A204.1 (cell line): ENCODE data around the gene STK16.
"Not testable (repeated sequence)": the region's sequence is repeated elsewhere in the genome, so short reads cannot be mapped to it uniquely, and the experiment has no call there.

Source experiments
- FAIRE-seq: peaks from 2 replicates; lab custom pipeline; 2012; peaks lifted over from hg19 to GRCh38; lab: Jason Lieb, UNC

The STK16 gene, protein sequence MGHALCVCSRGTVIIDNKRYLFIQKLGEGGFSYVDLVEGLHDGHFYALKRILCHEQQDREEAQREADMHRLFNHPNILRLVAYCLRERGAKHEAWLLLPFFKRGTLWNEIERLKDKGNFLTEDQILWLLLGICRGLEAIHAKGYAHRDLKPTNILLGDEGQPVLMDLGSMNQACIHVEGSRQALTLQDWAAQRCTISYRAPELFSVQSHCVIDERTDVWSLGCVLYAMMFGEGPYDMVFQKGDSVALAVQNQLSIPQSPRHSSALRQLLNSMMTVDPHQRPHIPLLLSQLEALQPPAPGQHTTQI

DNA sequence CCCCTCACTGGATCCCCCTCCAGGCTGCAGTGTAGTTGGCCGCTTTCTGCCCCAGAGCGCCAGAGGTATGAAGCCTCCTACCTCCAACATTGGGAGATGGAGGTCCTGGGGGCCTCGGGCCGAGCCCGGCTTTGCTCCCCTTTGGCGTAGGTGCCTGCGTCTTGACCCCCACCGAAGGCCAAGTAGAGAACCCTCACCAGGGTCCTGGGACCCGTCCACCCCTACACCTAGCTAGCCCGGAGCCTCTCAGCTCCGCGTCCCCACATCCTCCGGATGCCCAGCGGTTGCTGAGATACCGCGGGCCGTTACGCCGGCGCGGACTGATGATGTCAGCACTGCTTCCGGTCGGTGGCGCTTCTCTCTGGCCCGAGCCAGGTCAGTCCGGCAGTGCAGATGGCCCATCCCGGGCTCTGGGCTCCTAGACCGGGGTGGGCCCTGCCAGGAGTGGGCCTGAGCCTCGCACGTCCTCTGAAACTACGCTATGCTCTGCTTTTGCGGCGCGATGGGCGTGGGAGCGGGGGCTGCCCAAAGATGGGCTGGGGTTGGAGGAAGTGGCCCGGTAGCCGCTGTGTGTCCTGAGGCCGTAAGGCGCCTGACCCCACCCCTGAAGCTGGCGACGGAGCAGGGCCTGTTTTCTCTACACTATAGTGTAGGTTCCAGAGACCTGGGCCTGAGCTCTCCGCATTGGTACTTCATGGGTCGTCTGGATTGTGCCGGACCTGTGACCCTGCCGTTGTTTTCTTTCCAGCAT is at the start of gene STK16, which contains the start of gene GLB1L:
Gene STK16 (plus strand): TSS at position 332 of the 751 bp plus-strand sequence. CDS start 521 bp downstream, outside the sequence.
Gene GLB1L (minus strand): TSS at position 297 of the 751 bp plus-strand sequence. CDS start 1,871 bp downstream, outside the sequence.
- FAIRE-seq = no peak

DNA sequence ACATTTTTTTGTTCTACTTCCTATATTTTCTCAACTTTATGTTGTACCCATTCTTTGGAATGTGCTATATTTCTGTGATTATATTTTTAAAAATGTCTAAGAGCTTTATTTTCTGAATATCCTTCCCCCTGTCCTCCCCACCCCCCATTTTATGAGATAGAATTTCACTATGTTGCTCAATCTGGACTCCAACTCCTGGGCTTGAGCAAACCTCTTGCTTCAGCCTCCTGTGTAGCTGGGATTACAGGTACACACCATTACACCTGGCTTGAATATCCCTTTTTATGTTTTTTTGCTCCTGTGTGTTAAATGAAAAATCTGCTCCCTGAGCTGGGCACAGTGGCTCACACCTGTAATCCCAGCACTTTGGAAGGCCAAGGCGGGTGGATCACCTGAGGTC is 47.9 kb upstream of the STK16 start:
- no peak for FAIRE-seq

DNA sequence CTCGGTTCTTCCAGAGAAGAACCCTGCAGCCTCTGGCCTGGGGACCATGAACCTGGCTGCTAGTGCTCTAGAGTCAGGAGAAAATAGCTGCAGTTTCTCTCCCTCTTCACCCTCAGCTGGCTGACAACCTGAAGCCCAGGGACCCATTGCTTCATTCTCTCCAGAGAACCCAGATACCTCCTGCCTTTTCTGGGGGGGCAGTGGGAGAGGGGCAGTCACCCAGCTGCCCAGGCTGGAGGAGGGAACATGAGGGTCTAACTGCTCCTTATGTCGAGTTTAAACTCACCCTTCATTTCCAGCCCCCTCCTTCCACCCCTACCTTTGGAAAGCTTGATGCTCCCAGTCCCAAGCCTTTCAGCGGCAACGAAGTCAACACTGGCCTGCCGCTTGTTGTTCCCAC is 46.3 kb upstream of the STK16 start:
- no peak for FAIRE-seq

DNA sequence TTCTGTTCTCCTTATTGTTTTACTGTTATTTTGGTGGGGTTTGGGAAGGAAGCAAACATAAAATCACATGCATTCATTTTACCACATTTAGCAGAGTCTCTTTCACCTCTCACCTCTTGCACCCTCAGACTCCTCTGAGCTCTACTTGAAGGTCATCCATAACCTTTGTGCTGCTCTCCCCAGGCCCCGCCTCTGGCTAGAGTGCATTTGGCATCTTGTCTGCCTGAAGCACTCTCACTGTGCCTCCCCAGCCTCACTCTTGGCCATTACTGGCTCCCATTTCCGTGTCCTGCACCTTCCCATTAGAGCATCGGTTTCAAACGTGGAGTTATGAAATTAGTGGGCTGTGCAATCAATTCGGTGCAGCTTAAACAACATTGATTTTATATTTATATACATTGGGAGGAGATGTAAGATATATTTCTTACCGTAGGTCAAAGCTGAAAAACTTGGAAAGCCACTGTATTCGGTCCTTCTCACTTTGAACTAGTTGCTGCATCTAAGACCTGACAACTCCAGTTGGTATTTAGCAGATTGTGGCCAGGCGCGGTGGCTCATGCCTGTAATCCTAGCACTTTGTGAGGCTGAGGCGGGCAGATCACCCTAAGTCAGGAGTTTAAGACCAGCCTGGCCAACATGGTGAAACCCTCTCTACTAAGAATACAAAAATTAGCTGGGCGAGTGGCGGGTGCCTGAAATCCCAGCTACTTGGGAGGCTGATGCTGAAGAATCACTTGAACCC is 45.6 kb upstream of the STK16 start:
- FAIRE-seq = no peak

DNA sequence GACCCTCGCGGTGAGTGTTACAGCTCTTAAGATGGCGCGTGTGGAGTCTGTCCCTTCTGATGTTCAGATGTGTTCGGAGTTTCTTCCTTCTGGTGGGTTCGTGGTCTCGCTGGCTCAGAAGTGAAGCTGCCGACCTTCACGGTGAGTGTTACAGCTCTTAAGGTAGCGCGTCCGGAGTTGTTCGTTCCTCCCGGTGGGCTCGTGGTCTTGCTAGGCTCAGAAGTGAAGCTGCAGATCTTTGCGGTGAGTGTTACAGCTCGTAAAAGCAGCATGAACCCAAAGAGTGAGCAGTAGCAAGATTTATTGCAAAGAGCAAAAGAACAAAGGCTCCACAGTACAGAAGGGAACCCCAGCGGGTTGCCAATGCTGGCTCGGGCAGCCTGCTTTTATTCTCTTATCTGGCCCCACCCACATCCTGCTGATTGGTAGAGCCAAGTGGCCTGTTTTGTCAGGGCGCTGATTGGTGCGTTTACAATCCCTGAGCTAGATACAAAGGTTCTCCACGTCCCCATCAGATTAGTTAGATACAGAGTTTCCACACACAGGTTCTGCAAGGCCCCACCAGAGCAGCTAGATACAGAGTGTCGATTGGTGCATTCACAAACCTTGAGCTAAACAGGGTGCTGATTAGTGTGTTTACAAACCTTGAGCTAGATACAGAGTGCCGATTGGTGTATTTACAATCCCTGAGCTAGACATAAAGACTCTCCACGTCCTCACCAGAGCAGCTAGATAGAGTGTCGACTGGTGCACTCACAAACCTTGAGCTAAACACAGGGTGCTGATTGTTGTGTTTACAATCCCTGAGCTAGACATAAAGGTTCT is 44.6 kb upstream of the STK16 start:
- not testable (repeated sequence) for FAIRE-seq

DNA sequence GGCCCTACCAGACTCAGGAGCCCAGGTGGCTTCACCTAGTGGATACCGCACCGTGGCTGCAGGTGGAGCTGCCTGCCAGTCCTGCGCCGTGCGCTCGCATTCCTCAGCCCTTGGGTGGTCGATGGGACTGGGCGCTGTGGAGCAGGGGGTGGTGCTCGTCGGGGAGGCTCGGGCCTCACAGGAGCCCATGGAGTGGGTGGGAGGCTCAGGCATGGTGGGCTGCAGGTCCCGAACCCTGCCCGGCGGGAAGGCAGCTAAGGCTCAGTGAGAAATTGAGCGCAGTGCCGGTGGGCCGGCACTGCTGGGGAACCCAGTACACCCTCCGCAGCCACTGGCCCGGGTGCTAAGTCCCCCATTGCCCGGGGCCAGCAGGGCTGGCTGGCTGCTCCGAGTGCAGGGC is 43.9 kb upstream of the STK16 start:
- not testable (repeated sequence) for FAIRE-seq

DNA sequence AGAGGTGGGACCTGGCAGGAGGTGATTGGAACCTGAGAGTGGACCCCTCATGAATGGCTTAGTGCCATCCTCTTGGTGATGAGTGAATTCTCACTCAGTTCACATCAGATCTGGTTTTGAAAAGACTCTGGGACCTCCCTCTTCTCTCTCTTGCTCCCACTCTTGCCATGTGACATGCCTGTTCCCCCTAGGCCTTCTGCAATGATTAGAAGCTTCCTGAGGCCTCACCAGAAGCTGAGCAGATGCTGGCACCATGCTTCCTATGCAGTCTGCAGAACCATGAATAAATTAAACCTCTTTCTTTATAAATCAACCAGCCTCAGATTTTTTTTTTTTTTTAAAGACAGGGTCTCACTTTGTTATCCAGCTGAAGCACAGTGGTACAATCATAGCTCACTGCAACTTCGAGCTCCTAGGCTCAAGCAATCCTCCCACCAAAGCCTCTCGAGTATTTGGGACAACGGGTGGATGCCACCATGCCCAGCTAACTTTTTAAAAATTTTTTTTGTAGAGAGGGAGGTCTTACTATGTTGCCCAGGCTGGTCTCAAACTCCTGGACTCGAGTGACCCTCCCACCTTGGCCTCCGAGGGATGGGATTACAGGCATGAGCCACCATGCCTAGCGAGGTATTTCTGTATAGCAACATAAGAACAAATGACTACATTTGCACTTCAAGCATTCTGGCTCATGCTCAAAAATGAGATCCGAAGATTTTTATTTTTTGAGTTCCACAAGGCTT is 40.7 kb upstream of the STK16 start:
- FAIRE-seq = no peak

DNA sequence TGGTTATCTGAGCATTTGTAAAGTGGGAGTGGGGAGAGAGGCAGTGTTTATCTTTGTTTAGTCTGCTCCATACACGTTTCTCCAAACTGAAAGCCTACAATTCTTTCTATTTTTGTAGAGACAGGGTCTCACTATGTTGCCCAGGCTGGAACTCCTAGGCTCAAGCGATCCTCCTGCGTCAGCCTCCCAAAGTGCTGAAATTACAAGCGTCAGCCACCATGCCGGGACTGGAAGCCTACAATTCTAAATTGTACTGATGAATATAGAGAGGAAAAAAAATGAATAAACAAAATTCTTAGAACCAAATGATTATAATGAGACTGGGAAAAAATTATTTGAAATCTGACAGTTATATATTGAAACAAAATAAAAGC is 40.1 kb upstream of the STK16 start:
- no peak for FAIRE-seq

DNA sequence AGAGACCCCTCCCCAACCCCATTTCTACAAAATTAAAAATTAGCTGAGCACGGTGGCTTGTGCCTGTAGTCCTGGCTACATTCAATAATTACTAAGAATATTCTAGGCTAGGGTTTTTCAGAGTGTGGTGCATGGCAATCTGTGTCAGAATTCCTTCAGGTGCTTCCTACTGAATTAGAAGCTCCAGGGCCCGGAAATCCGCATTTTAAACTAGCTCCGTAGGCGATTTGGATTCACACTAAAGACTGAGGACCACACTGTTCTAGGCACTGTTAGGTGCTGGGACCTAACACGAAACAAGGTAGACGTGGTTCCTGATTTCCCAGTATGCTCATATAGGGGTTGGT is 39.3 kb upstream of the STK16 start:
- no peak for FAIRE-seq

DNA sequence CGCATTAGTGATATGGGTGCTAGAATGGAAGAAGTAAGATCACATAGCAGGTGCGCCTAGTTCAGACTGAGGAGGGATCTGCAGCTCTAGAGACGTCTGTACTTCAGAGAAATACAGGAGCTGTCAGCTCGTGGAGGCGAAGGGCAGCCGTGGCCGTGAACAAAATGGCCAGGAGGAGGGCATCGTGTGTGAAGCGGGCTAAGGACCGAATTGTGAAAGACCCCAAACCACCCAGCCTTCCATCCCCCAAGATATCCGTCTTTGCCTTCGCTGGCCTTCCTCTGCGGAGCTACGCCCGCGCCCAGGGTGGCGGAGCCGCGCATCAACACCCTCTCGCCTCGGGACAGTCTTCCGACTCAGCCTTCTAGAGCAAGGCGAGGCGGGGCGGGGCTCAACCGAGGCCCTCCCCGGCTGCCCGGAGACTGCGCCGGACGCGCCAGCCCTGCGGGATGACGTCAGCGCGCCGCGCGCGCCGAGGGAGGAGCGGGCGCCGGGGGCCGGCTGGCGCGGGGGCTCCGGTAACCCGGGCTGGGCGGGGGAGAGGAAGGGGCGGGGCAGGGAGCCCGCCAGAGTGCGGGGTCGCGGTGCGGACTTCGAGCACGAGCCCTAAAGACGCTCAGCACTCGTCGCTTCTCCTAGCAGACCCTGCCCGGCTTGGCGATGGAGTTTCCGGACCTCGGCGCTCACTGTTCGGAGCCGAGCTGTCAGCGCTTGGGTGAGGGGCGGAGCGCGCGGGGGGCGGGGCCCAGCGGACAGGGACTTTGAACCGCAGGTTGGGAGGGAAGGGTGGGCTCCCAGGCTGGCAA is 38.7 kb upstream of the STK16 start, which contains the start of gene ZFAND2B:
Gene ZFAND2B (plus strand): TSS at position 455 of the 806 bp plus-strand sequence. CDS start 206 bp downstream, at position 661.
- no peak for FAIRE-seq

DNA sequence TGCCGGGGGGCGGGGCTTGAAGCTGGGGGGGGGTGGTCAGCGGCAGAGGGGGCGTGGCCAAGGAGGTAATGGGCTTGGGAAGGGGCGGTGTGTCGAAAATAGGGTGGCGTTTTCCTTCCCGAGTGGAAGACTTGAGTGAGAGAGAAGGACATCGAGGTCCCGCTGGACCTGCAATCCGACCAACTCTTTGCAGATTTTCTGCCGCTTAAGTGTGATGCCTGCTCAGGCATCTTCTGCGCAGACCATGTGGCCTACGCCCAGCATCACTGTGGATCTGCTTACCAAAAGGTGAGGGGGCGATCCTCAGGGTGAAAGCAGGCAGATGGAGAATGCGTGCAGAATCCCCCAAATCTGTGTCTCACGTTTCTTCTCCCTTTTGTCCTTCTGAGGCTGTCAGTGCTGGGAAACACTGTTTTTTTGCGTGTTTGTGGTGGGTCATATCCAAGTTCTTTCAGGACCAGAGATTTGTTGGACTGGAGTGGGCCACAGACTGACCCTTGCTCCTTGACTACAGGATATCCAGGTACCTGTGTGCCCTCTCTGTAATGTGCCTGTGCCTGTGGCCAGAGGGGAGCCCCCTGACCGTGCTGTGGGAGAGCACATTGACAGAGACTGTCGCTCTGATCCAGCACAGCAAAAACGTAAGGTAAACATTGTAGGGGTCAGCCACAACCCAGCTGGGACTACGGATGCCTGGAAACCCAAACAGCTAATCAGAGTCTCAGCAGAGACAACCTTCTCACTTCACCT is 38.0 kb upstream of the STK16 start:
- FAIRE-seq = no peak

DNA sequence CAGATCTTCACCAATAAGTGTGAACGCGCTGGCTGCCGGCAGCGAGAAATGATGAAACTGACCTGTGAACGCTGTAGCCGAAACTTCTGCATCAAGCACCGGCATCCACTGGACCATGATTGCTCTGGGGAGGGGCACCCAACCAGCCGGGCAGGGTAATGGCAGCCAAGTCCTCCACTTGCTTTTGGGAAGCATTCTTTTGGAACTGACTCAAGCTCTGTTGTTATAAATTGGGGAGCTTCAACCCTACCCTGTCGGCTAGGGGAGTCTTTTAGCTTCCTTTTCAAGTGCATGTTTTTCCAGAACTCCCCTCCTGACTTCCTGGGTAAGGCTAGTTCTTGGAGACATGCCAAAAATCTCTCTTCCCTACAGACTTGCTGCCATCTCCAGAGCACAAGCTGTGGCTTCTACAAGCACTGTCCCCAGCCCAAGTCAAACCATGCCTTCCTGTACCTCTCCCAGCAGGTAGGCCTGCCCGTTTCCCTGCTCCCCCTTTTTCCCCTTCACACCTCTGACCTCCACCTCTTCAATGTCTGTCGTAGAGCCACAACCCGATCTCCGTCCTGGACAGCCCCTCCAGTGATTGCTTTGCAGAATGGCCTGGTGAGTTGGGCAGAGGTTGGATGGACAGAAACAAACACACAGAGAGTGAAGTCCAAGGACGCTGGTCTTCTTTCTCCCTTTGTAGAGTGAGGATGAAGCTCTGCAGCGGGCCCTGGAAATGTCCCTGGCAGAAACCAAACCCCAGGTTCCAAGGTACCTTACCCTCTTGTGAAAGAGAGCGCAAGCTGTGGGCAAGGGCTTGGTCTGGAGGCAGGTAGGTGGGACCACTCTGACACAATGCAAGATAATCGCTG is 37.2 kb upstream of the STK16 start:
- FAIRE-seq = no peak

DNA sequence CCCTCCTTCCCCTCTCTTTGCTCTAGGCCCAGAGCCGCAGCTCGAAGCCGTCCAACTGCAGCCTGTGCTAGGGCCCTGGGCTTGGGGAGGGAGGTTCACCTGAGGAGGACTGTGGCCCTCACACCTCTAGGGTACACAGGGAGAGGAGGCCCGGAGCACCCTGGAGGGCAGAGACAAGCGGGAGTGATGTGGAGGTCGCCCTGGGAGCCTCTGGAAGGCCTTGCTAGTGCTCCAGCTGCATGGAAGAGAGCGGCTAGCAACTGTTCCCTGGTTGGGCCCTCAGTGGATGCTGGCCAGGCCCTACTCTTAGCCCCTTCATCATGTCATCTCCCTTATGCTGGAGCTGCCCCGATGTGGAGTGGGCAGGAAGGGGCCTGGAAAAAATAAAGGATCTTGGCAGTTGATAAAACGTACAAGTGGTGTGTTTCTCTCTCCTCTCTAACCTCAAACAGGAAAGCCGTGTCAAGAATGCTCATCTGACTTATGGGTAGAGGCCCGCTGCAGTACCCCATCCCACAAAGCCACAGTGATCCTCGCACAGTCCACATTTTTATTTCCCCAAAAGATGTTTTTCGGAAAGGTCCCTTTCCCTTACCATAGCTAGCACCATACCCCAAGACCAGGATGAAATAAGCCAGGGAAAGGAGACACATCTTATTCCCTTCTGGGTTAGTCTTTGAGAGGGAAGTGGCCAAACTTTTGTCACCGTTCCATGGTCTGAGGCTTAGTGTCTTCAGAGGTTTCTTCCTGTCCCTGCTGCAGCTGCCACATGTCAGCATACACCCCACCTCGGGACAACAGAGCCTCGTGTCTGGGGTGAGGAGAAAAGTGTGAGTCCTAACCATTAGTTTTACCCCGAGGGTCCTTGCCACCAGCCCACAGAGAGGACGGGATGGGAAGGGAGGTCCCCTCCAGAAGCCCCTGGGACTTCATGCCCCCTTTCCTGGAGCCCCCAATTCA is 35.8 kb upstream of the STK16 start:
- no peak for FAIRE-seq

DNA sequence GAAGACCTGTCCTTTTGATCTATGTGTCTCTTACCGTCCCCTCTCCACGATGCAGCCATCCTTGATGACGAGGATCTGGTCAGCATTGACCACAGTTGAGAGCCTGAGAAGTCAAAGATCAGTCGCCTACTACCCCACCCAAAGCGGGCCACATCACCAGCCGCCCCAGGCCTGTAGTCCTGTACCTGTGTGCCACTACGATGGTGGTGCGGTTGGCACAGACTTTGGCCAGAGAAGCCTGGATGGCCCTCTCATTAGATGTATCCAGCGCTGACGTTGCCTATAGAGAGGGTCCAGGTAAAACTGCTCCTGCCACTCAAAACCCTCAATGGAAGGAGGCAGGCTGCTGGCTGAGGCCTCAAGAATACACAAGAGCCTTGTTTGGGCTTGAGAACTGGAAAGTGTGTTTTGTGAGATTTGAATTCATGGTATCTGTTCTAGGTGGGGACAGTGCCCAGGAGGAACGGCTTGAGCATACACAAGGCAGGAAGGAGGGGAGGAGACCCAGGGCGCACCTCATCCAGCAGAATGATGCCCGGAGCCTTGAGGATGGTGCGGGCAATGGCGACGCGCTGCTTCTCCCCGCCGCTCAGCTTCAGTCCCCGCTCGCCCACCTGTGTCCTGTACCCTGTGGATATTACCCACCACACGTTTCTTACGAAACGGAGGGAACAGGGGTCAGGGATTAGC is 34.9 kb upstream of the STK16 start:
- FAIRE-seq = no peak

DNA sequence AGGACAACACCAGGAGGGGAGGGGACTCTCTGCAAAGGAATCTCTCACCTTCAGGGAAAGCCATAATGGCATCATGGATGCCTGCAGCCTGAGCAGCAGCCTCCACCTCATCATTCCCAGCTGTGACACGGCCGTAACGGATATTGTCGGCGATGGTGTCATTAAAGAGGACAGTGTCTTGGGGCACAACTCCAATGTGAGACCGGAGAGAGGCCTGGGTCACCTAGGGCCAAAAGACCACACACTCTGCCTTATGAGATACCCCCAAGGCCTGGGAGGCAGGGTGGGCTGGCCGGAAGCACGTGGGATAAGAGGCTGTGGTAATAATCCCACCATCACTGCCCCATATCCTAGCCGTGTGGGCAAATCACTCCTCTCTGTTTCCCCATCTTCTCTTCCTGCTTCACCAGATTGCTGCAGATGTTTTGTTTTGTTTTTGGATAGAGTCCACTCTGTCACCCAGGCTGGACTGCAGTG is 34.4 kb upstream of the STK16 start:
- no peak for FAIRE-seq

DNA sequence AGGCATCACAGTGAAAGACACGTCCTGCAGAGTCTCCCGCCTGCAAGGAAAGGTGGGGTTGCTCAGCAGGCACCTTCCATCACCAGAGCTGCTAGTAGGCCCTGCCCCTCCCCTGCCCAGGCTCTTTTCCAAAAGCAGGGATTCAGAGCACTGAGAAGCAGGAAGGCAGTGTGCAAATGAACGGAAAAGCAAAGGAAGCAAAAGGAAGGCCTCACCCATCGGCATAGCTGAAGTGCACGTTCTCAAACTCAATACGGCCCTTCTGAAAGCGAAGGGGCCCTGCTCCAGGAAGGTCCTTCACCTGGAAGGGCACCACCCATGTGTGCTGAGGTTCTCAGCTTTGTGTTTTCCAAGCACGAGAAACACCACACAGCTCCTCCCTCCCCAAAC is 32.3 kb upstream of the STK16 start:
- no peak for FAIRE-seq
